RPMI7951 (cell line): ENCODE results near the gene INSYN2A. TPM values are rescaled to one million over a fixed set of nuclear protein-coding genes. Genes with fewer than 3 reads are reported as not detected.

Experiments used
- DNase-seq: peaks from one replicate; pipeline ENCODE4 v3.0.0-alpha.2; 2012; ENCODE audit warnings: low read depth
- total RNA-seq: library from RNA; depleted of rRNA; stranded (reverse); fragments of >200 nt; shearing (Covaris generic); gene quantifications from 2 replicates; pipeline ENCODE4 v1.2.3, GENCODE V29; 2014; rRNA removed

INSYN2A gene, protein sequence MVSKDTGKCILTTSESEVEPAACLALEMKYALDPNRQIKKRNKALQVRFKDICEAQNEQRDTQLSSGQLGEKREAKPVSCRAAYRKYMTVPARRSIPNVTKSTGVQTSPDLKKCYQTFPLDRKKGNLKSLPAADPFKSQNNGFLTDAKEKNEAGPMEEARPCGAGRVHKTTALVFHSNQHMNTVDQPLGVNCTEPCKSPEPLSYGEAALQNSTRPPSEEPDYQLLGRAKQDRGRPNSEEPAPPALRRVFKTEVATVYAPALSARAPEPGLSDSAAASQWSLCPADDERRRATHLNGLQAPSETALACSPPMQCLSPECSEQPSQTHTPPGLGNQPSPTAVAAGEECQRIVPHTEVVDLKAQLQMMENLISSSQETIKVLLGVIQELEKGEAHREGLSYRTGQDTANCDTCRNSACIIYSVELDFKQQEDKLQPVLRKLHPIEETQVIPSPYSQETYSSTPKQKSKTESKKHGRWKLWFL
- total RNA-seq, result under 0.01 TPM in 1 of 2 replicates, not detected in the other

DNA sequence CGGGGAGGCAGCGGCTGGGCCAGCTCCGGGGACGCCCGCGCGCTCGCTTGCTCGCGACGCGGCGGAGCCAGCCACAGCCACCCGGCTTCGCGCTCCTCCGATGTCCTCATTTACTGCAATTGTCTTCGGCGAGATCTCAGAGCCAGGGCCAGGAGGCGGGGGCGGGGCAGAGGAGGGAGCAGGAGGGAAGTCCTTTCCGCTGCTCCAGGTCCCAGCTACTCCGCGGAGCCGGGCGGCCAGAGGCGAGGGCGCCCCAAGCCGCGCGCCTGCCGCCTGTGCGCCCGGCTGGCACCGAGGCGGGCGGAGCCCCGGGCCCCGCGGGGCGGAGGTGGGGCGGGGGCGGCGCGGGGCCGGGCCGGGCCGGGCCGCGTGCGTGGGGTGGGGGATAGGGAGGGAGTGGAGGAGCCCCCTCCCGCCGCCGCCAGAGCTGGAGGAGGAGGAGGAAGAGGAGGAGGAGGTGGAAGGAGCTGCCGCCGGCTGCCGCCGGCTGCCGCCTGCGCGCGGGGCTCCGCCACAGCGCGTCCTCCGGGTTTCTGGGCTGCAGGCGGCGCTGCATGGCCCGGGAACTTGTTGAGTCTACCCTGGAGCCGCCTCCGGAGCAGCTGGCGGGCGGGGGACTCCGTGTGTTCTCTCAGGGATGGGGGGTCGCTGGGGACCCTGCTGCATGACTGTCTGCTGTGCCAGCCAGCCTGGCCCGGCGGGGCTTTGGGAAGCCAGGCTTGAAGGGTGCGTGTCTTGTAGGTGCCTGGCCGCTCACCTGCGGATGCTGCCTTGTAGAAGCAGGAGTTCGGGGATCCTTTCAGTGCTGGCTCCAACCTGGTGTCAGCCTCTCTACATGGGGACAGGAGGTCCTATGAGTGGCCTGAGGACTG is at the start of gene INSYN2A:
Gene INSYN2A, minus strand, starts transcription at position 310 of the 872 bp plus-strand sequence. CDS start 20,196 bp downstream, outside the sequence.
- peak; percentile 35 for DNase-seq

DNA sequence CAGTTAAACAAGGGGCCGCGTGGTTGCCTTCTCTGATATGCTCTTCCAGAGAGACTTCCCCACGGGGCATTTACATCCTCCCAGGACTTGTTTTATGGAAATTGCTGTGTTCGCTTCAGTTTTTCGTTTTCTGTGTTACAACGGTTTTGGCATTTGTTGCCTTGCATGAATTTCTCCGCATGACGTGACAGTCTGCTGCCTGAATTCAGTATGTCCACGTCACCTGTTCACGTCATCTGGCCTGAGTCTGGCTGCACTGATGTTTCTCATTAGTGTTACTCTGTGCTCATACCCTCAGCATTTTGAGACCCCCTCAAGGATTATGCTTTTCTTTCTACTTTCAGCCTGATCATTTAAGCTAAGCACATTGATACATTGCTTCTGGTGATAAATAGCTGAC is 49.1 kb upstream of the INSYN2A start:
- no peak for DNase-seq

DNA sequence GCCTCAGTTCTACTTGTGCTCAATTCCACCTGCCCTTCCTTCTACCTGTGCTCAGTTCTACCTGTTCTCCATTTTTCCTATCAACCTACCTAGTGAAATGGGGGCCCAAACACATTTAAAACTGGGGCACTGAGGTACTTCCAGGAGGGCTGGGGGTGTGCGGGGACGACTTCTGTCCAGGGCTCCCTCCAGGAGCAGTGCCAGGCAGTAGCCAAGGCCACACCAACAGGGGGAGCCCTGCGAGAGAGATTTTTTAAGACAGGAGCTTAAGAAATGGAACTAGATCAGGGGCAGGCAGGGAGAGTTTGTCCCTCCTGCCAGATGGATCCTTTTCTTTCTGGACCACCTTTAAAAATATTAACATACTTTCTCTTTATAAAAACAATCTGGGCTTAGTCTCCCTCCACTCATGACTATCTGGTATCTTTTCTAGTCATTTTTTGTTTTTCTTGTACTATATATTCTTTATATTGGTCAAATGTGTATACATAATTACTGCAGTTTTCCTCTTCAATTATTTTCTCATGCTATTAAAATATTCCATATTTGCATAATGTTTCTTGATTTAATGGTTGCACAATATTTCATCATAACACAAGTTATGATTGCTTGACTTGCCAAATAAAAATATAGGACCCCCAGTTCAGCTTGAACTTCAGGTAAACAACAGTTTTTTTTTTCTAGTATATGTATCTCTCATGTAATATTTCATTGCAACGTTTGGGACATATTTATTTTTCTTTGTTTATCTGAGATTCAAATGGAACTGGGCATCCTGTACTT is 47.3 kb upstream of the INSYN2A start:
- peak; percentile 24 for DNase-seq

DNA sequence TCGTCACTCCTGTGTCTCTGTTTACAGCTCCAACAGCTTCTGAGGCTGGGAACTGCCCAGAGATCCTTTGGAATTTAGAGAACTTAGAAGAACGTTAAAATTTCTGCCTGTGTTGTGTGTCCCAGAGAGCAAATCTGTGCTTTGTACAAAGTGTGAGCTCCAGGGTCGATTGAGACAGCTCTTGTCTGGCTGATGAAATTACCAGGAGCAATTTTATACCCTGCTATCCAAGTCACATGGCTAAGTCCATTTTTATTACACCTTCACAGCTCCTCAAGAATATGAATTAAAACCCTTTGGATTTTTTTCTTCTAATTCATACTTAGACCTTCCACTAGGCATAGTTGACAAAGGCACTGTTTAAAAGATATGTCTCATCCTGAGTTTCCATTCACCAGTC is 46.5 kb upstream of the INSYN2A start:
- DNase-seq, result no peak

GRCh38 chr10:127236266-127236665 is 39.9 kb upstream of the INSYN2A start:
- DNase-seq, result no peak

DNA sequence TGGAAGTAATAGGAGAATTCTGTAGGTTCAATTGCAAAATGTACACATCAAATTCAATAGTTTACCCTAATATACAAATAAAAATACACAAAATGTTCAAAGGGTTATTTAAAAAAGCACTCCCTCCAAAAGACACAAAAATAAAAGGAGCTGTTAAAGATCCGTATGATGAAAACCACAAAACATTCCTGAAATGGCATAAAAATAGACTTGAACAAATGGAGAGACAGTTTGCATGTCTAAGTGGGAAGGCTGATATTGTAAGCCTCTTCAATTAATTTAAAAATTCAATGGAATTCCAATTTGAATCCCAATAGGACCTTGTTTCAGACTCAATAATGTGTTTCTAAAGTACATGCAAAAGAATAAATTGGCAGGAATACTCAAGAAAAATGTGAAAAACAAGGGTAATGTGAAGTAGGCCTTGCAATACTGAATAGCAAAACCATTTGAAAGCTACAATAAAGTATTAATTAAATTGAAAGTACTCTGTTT is 38.0 kb upstream of the INSYN2A start:
- DNase-seq, result no peak

GRCh38 chr10:127228195-127228787 is 31.9 kb upstream of the INSYN2A start:
- no peak for DNase-seq

DNA sequence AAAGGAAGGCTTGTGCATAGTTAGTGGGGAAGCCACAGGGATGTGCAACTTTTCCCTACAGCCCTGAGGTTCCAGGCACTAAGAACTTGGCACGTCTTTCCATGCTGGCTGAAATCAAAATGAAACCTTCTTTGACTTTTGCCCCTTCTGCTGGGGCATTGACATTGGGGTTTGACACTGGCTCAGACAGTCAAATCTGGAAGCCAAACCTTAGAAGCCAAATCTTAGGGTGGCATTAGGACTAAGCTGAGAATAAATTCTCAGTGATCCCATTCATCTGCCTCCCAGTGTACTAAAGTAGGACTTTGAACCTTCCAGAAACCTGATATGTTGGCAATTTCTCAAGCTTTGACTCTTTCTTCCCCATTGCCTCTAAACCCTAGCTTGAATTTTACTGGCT is 31.3 kb upstream of the INSYN2A start:
- DNase-seq, result no peak

DNA sequence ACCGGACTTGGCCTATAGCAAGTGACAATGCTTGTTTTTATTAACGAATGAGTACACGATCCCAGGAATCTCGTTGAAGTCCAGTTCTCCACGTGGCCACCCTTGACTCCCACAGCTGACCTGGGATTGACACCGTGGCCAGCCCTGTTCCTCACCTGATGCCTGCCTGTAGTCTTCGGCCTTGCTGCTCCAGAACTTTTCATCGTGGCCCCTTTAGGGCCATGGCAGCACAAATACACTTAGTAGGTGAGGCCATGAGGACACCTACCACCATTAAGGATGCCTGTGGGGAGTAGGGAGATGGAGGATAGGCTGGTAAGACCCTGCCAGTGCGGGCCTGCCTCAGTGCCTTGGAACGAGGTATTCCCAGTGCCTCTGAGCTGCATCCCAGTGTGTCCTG is 30.6 kb upstream of the INSYN2A start:
- DNase-seq, result no peak

- no peak for DNase-seq
Observed at GRCh38 chr10:127221281-127221680, 24.9 kb upstream of the INSYN2A start.

- DNase-seq, result no peak
Observed at GRCh38 chr10:127218658-127219057, 22.3 kb upstream of the INSYN2A start.

DNA sequence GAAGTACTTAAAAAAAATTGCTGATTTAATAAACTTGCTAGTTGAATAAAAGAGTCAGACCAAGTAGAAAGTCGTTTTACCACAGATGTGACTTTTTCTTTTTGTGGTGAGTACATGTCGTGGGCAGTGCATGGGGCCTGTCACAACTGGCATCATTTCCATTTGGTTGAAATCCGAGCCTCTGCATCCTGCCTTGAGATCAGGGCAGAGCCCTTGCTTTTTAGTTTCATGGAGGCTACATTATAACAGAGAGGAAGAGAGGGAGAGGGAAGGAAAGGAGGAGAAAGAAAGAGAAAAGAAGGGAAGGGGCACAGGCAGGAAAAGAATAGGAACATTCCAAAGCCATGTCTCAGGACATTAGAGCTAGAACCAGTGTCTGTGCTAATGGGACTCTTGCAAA is 20.4 kb upstream of the INSYN2A start:
- DNase-seq, result peak; percentile 28

- no peak for DNase-seq
Observed at GRCh38 chr10:127216274-127216673, 19.9 kb upstream of the INSYN2A start.

- DNase-seq, result no peak
Observed at GRCh38 chr10:127215866-127216265, 19.5 kb upstream of the INSYN2A start.

- DNase-seq, result no peak
Observed at GRCh38 chr10:127210936-127211466, 14.6 kb upstream of the INSYN2A start.

GRCh38 chr10:127207081-127207480 is 10.7 kb upstream of the INSYN2A start:
- no peak for DNase-seq

DNA sequence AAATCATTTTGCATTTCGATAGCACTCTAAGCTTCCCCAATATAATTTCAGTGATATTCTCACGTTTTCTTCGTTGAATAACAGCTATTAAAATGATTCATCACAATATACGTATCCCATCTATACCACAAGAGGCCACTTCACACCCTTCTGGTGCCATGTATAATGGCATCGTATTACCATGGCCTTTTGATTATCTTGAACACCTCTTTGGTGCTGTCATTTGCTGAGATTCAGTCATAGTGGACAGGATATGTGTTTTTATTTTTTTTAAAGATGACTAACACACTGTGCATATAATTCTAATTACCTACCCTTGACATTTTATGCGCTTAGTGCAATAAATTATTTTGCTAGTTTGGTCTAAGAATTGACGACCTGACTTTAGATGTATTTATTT is 6.7 kb upstream of the INSYN2A start:
- DNase-seq, result no peak

GRCh38 chr10:127200646-127201045 is 4.3 kb upstream of the INSYN2A start:
- no peak for DNase-seq

- DNase-seq, result no peak
Observed at GRCh38 chr10:127198721-127199120, 2.3 kb upstream of the INSYN2A start.

- DNase-seq, result no peak
Observed at GRCh38 chr10:127198307-127198706, 1.9 kb upstream of the INSYN2A start.

DNA sequence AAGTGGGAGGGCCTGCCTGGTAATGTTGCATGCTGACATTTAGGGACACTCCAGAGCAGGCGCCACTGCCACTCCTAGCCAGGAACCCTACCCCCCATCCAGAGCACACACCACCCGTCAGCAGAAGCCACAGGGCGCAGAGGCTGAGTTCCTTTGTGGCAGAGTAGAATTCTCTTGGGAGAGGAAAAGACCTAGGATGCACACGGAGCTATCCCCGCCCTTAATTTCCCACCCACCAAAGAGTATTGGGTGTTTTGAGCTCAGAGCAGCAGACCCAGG is 702 bp upstream of the INSYN2A start:
- no peak for DNase-seq
